Measurements from ENCODE around the gene NBPF4. TPM values are rescaled to one million over a fixed set of nuclear protein-coding genes. Genes with fewer than 3 reads are reported as not detected.
"Not testable (repeated sequence)": the region's sequence is repeated elsewhere in the genome, so short reads cannot be mapped to it uniquely, and the experiment has no call there.

Gene NBPF4
- total RNA-seq, 1 experiment from 2014 or later, result 0.07 TPM

DNA sequence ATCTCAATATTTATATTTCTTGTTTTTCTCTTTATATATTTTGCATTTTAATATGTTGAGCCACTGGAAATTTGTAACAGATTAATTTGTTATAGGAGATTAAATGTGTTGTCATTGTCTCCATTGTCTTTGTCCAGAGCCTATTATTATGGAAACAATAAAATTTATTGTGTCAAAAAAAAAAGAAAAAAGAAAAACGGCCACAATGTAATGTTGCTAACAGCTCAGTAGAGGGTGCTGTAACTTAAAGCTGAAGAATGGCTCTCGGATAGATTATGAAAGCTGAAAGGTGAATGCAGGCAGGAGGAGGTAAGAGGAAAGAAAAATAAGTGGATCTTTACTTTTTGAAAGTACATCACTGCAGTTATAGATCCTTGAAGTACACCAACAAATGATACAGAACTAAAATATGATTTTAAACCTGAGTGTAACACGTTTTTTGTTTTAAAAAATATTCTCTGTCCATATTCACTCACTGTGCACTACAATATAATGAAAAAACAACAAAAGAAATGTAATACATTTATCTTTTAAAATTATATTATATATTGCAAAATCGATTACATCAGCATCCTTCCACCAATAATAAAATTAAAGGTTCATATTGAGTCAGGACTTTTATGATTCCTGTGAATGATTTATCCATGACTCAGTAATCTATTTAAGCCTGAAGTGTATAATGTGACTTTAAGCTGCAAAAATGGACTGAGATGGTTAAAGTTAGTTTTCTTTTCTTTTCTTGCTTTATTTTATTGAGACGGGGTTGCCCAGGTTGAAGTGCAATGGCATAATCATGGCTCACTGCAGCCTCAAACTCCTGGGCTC, 29.0 kb downstream of the NBPF4 start:
- H3K9me3 ChIP-seq (ENCODE audit: low read length); H3K27me3 ChIP-seq (ENCODE audit: low read length); BruUV-seq (replicated peaks); H3F3A ChIP-seq (ENCODE audit: low read length, unreplicated experiment); H2AFZ ChIP-seq (ENCODE audit: low read length); H4K20me1 ChIP-seq (ENCODE audit: low read length); H3K36me3 ChIP-seq (ENCODE audit: low read depth, low read length); intact Hi-C loops (cut with micrococcal nuclease); H3K79me2 ChIP-seq (ENCODE audit: low read length); H3K4me3 ChIP-seq (ENCODE audit: low read length); H3K9me2 ChIP-seq (replicated peaks; ENCODE audit: low read length); POLR2A ChIA-PET (ENCODE audit: unreplicated experiment): not testable (repeated sequence)
- TF ChIP-seq, protein P1, sequence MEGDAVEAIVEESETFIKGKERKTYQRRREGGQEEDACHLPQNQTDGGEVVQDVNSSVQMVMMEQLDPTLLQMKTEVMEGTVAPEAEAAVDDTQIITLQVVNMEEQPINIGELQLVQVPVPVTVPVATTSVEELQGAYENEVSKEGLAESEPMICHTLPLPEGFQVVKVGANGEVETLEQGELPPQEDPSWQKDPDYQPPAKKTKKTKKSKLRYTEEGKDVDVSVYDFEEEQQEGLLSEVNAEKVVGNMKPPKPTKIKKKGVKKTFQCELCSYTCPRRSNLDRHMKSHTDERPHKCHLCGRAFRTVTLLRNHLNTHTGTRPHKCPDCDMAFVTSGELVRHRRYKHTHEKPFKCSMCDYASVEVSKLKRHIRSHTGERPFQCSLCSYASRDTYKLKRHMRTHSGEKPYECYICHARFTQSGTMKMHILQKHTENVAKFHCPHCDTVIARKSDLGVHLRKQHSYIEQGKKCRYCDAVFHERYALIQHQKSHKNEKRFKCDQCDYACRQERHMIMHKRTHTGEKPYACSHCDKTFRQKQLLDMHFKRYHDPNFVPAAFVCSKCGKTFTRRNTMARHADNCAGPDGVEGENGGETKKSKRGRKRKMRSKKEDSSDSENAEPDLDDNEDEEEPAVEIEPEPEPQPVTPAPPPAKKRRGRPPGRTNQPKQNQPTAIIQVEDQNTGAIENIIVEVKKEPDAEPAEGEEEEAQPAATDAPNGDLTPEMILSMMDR (conservative IDR thresholded peaks at IDR 0.05; ENCODE audit: low read depth, low read length), result peak; percentile 66
- DNase-seq, result peak; percentile 69
- ATAC-seq, result peak; percentile 42
- Histone ChIP-seq H3K27ac (ENCODE audit: low read length) (peak overlapping the region; percentile 79), H3K4me2 (ENCODE audit: low read length) (peak overlapping the region; percentile 69), H3K9ac (ENCODE audit: low read length) (peak overlapping the region; percentile 53), H3K4me1 (ENCODE audit: insufficient read depth, low read length) (peaks cover 23% of the 10 kb centered on the region)
- CTCF ChIA-PET, result interaction anchor here (0.6 kb wide), 1 partner anchor 101 kb away, joined by 3 read pairs; no protein-coding TSS in a partner anchor

DNA sequence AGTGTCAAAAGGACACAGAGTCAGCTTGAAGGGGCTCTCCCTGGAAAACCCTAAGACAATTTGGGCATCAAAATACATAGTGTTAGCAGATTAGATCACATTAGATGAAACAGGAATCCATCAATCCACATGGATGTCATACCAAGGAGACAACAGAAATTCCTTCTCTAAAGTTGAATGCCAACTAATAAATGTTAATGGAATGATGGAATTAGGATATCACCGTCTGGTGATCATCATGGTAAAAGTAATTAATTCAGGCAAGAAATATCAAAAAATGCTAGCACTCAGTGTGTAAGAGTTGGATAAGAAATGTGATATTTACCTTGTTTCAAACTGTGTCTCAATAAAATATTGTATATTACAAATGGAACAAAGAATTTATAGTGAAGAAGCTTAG, 32.9 kb downstream of the NBPF4 start:
- no peaks in the 10 kb centered on the region for H3K79me2 ChIP-seq (ENCODE audit: low read length)
- H3K9ac ChIP-seq (ENCODE audit: low read length), result no peak overlapping the region
- H3K27me3 ChIP-seq (ENCODE audit: low read length), result no peaks in the 10 kb centered on the region
- H3K4me2 ChIP-seq (ENCODE audit: low read length), result no peak overlapping the region
- TF ChIP-seq EZH2 (IDR thresholded peaks at IDR 0.05; ENCODE audit: low read length, unreplicated experiment) (no peak), EZH2phosphoT487 (IDR thresholded peaks at IDR 0.05; ENCODE audit: borderline replicate concordance, low read length) (no peak)
- TF ChIP-seq, protein P1 (conservative IDR thresholded peaks at IDR 0.05; ENCODE audit: low read depth, low read length), result no peak
- no peaks in the 10 kb centered on the region for H3K9me2 ChIP-seq (replicated peaks; ENCODE audit: low read length)
- H4K20me1 ChIP-seq (ENCODE audit: low read length), result no peaks in the 10 kb centered on the region
- no peak overlapping the region for H3K4me3 ChIP-seq (ENCODE audit: low read length)
- DNase-seq (no peak), ATAC-seq (no peak)
- H2AFZ ChIP-seq (ENCODE audit: low read length), result no peak overlapping the region
- intact Hi-C loops (cut with micrococcal nuclease), result no loop called here
- ChIA-PET POLR2A (ENCODE audit: unreplicated experiment) (no interaction called here), CTCF (no interaction called here)
- BruUV-seq (replicated peaks), result no TSS peak
- no peak overlapping the region for H3K27ac ChIP-seq (ENCODE audit: low read length)
- peaks cover 7% of the 10 kb centered on the region for H3K4me1 ChIP-seq (ENCODE audit: insufficient read depth, low read length)
- no peaks in the 10 kb centered on the region for H3F3A ChIP-seq (ENCODE audit: low read length, unreplicated experiment)
- H3K36me3 ChIP-seq (ENCODE audit: low read depth, low read length), result no peaks in the 10 kb centered on the region
- no peaks in the 10 kb centered on the region for H3K9me3 ChIP-seq (ENCODE audit: low read length)

DNA sequence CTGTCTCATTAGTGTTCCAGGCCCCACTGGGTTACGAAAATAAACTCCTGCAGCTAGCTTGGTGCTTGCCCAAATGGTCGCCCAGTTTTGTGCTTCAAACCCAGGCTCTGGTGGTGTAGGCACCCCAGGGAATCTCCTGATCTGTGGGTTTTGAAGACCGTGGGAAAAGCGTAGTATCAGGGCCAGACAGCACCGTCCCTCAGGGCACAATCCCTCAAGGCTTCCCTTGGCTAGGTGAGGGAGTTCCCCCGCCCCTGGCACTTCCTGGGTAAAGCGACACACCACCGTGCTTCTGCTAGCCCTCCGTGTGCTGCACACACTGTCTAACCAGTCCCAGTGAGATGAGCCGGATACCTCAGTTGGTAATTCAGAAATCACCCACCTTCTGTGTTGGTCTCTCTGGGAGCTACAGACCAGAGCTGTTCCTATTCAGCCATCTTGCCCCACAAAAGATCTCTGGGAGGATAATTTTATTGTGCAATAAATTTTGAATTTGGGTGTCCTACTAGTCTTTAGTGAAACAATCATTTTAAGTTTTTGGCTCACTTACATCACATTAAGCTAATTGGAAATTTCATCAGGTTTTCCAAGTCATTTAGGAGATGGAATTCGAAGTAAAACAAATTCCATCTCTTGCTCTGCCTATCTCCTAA, 34.3 kb downstream of the NBPF4 start:
- ChIA-PET POLR2A (ENCODE audit: unreplicated experiment) (no interaction called here), CTCF (no interaction called here)
- no peak overlapping the region for H3K27ac ChIP-seq (ENCODE audit: low read length)

More for the DNA sequence above, 34.3 kb downstream of the NBPF4 start:
- Histone ChIP-seq H3K9me2 (replicated peaks; ENCODE audit: low read length) (no peaks in the 10 kb centered on the region), H3K36me3 (ENCODE audit: low read depth, low read length) (no peaks in the 10 kb centered on the region), H3K27me3 (ENCODE audit: low read length) (no peaks in the 10 kb centered on the region), H3K9ac (ENCODE audit: low read length) (no peak overlapping the region), H3K4me1 (ENCODE audit: insufficient read depth, low read length) (no peaks in the 10 kb centered on the region), H3F3A (ENCODE audit: low read length, unreplicated experiment) (no peaks in the 10 kb centered on the region), H3K79me2 (ENCODE audit: low read length) (no peaks in the 10 kb centered on the region), H3K9me3 (ENCODE audit: low read length) (no peaks in the 10 kb centered on the region), H2AFZ (ENCODE audit: low read length) (no peak overlapping the region), H3K4me3 (ENCODE audit: low read length) (no peak overlapping the region), H4K20me1 (ENCODE audit: low read length) (no peaks in the 10 kb centered on the region), H3K4me2 (ENCODE audit: low read length) (no peak overlapping the region)
- TF ChIP-seq, protein P1 (conservative IDR thresholded peaks at IDR 0.05; ENCODE audit: low read depth, low read length), result no peak
- no peak for TF ChIP-seq EZH2 (IDR thresholded peaks at IDR 0.05; ENCODE audit: low read length, unreplicated experiment)
- TF ChIP-seq EZH2phosphoT487 (IDR thresholded peaks at IDR 0.05; ENCODE audit: borderline replicate concordance, low read length), result no peak
- intact Hi-C loops (cut with micrococcal nuclease), result no loop called here
- no TSS peak for BruUV-seq (replicated peaks)
- no peak for ATAC-seq
- no peak for DNase-seq
